Body of pancreas (tissue), 4 donors: Measurements from ENCODE around the gene DGKQ.
"Not testable (repeated sequence)": the region's sequence is repeated elsewhere in the genome, so short reads cannot be mapped to it uniquely, and the experiment has no call there.

ENCODE experiments used
- POLR2A ChIP-seq, 3 donors: fragments of 450-650 bp; IDR thresholded peaks; one replicate each; pipeline ENCODE4 v1.6.1; 2016; ENCODE audit warnings: antibody characterized with exemption in 3 of 3, mild to moderate bottlenecking in 2 of 3
- TF ChIP-seq, protein P1 (sequence below), 7 experiments: fragments of 450-650 bp in 4 of 7; fragments of 200-600 bp in 3 of 7; sonication (generic) in 3 of 7; IDR thresholded peaks; one replicate each; pipeline ENCODE4 v1.5.1; 2016 to 2019; ENCODE audit warnings: antibody characterized with exemption in 7 of 7

DNA sequence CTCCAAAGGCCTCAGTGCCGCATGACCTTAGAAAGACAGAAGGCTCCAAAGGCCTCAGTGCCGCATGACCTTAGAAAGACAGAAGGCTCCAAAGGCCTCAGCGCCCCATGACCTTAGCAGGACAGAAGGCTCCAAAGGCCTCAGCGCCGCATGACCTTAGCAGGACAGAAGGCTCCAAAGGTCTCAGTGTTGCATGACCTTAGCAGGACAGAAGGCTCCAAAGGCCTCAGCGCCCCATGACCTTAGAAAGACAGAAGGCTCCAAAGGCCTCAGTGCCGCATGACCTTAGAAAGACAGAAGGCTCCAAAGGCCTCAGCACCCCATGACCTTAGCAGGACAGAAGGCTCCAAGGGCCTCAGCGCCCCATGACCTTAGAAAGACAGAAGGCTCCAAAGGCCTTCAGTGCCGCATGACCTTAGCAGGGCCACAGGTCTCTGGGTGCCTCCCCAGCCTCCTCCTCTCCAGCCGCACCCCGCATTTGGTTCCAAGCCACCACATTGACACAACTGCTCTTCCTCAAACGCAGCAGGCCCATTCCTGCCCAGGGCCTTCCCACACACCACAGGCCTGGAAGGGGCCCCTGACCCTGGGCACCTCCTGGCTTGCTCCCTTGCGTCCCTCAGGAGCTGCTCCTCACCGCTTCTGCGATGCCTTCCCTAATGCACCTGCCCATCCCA, 54.2 kb downstream of the DGKQ start:
- TF ChIP-seq, protein P1, sequence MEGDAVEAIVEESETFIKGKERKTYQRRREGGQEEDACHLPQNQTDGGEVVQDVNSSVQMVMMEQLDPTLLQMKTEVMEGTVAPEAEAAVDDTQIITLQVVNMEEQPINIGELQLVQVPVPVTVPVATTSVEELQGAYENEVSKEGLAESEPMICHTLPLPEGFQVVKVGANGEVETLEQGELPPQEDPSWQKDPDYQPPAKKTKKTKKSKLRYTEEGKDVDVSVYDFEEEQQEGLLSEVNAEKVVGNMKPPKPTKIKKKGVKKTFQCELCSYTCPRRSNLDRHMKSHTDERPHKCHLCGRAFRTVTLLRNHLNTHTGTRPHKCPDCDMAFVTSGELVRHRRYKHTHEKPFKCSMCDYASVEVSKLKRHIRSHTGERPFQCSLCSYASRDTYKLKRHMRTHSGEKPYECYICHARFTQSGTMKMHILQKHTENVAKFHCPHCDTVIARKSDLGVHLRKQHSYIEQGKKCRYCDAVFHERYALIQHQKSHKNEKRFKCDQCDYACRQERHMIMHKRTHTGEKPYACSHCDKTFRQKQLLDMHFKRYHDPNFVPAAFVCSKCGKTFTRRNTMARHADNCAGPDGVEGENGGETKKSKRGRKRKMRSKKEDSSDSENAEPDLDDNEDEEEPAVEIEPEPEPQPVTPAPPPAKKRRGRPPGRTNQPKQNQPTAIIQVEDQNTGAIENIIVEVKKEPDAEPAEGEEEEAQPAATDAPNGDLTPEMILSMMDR (IDR thresholded peaks at IDR 0.05) = not testable (repeated sequence)
- not testable (repeated sequence) for TF ChIP-seq POLR2A (IDR thresholded peaks at IDR 0.05)
